Measurements from ENCODE around the gene BMPER.

- TF ChIP-seq TSHZ2 (CRISPR knock-in tag; IDR thresholded peaks at IDR 0.05) = no peak
- TF ChIP-seq PATZ1 (CRISPR knock-in tag; IDR thresholded peaks at IDR 0.05; ENCODE audit: borderline replicate concordance) = no peak
- no peak for TF ChIP-seq ZFP30 (CRISPR knock-in tag; IDR thresholded peaks at IDR 0.05)
Observed at GRCh38 chr7:33916357-33917081, 11.2 kb downstream of the BMPER start.

Measured in SK-N-SH treated with all-trans-retinoic acid at 6 μM for 48 hours (cell line).